ENCODE measurements around the gene RELN.

RELN gene

GRCh38 chr7:103928581-103928980, 60.9 kb downstream of the RELN start:
- H3K27ac ChIP-seq, result peak overlapping the region; percentile 38; the same call in 1 of the 2 replicates
- TF ChIP-seq CTCF (conservative IDR thresholded peaks at IDR 0.05), result no peak

GRCh38 chr7:103924184-103924583, 65.3 kb downstream of the RELN start:
- no peak for TF ChIP-seq CTCF (conservative IDR thresholded peaks at IDR 0.05)
- H3K27ac ChIP-seq, result no peak overlapping the region

GRCh38 chr7:103922407-103922806, 67.1 kb downstream of the RELN start:
- no peak for TF ChIP-seq CTCF (conservative IDR thresholded peaks at IDR 0.05)
- no peak overlapping the region for H3K27ac ChIP-seq

DNA sequence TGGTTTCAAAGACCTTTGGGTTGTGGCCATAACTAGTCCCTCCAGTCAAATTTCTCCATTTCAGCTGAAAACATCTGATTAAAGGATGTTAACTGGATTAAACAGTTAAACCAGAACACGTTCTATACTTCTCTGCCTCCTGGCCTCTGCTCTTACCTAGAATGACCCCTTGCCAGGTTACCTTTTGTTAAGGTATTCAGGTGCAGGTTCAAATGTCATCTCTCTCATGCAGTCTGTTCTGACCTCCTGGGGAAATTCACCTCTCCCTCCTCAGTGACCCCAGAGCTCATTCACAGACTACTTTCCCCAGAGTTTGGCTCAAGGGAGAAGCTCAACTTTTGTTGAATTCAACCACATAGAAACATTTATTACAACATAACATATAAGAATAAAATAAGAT, 67.8 kb downstream of the RELN start:
- no peak overlapping the region for H3K27ac ChIP-seq
- no peak for TF ChIP-seq CTCF (conservative IDR thresholded peaks at IDR 0.05)

- no peak overlapping the region for H3K27ac ChIP-seq
- no peak for TF ChIP-seq CTCF (conservative IDR thresholded peaks at IDR 0.05)
These were observed 70.1 kb downstream of the RELN start for GRCh38 chr7:103919272-103919868.

DNA sequence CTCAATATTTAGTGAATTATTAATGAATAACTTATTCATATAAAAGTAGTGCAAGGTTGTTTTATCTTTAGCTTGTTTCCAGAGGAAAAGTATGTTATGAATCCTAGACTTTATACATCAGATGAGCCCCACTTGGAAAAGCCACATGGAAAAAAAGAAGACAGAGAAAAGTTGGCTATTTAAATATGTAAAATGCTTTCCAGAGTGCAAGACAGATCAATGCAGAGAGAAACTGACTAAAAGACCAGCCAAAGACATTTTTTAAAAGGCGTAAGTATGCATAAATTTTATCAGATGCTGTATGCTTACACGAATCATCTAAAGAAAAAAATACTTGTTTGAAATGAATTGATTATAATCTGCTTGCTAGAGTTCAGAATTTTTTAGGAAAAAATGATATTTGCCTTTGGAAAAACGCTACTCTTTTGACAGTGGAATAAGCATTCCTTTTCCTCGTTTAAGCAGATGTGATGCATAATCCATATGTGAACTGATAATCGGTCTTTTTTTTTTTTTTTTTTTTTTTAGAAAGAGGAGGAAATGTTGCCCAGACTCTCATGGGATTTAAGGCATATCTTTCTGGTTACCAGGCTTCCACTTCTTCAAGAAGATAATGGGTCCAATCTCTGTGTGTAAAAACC, 70.7 kb downstream of the RELN start:
- H3K27ac ChIP-seq, result no peak overlapping the region
- no peak for TF ChIP-seq CTCF (conservative IDR thresholded peaks at IDR 0.05)

DNA sequence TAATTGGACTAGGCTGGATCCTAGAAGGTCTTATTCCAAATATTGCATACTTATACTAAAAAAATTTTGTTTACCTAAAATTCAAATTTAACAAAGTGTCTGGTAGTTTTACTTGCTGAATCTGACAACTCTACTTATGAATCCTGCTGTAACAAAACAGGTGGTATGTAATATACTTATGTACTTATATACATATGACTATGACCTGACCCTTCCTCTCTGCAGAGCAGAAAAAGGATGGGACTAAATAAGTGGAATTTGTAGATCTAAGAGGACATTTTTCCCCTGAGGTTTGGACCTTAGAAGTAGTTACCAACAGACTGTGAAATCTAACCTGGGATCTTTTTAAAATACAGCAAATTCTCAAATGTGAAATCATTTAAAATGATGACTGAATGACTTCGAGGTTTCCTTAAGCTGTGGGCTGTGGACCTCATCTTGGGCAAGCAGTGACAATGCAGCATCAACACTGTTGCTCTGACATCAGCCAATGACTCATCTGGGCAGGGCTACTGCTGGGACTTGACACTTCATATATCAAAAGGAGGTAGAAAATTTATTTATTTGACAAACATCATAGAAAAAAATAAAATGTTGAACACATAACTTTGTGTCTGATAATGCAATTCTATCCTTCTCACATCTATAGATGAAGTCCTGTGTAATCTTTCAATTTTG, 73.6 kb downstream of the RELN start:
- H3K27ac ChIP-seq, result no peak overlapping the region
- no peak for TF ChIP-seq CTCF (conservative IDR thresholded peaks at IDR 0.05)

Data from VCaP (cell line).